ENCODE results near the gene TATDN3. TPM values are rescaled to one million over a fixed set of nuclear protein-coding genes. Genes with fewer than 3 reads are reported as not detected.

The TATDN3 gene
- total and polyA plus RNA-seq, 2 of the 8 experiments (the other 6 are each of a cell fraction or from before 2014, with no cell fraction given) = 6.9 to 19.4 TPM

- POLR2A ChIA-PET (ENCODE audit: partially characterized antibody) = interaction anchor here (1.0 to 2.3 kb wide), 5 partner anchors 10 to 72 kb away, joined by 3 to 8 read pairs (median 3); partner anchors contain the start of gene FLVCR1
- Histone ChIP-seq H2BK20ac (ENCODE audit: low read length) (no peak overlapping the region), H3K4ac (replicated peaks; ENCODE audit: insufficient read length, low read depth, low read length) (no peak overlapping the region), H3K27ac (ENCODE audit: low read depth, low read length) (no peak overlapping the region), H3K36me3 (ENCODE audit: control insufficient read depth in 2 of 4, insufficient read depth in 4 of 4, low read length in 3 of 4) (no peaks in the 10 kb centered on the region; a peak in 1 of 8 replicates), H2BK15ac (ENCODE audit: low read length) (no peak overlapping the region), H2BK5ac (ENCODE audit: low read depth, low read length) (no peak overlapping the region), H3K23me2 (ENCODE audit: low read depth, low read length) (no peaks in the 10 kb centered on the region), H3K9me3 (ENCODE audit: insufficient read depth in 2 of 2, low read depth in 1 of 2, low read length in 1 of 2) (no peaks in the 10 kb centered on the region), H3K4me3 (ENCODE audit: extremely low read depth in 1 of 4, insufficient read depth in 2 of 4, low read depth in 3 of 4, low read length in 4 of 4) (no peak overlapping the region), H3K79me2 (ENCODE audit: control insufficient read depth in 1 of 2, insufficient read depth in 2 of 2, low read length in 2 of 2) (no peaks in the 10 kb centered on the region), H3K9ac (replicated peaks in 1 of 4; ENCODE audit: extremely low read depth in 1 of 4, low read depth in 3 of 4, low read length in 3 of 4) (no peak overlapping the region), H3K56ac (replicated peaks; ENCODE audit: insufficient read length, low read depth, low read length) (no peak overlapping the region), H3K4me1 (replicated peaks in 1 of 4; ENCODE audit: control insufficient read depth in 3 of 4, insufficient read depth in 4 of 4, low read length in 3 of 4) (peaks cover 0 to 2% (median 0%) of the 10 kb centered on the region in 4 experiments; a peak in 1 of 7 replicates), H3K4me2 (ENCODE audit: insufficient read depth in 1 of 2, low read depth in 2 of 2, low read length in 2 of 2) (no peak overlapping the region), H3K27me3 (replicated peaks in 1 of 4; ENCODE audit: control insufficient read depth in 3 of 4, extremely low read depth in 1 of 4, insufficient read depth in 3 of 4, low read length in 3 of 4) (no peaks in the 10 kb centered on the region), H4K20me1 (replicated peaks in 1 of 2; ENCODE audit: control insufficient read depth in 1 of 2, insufficient read depth in 2 of 2, low read length in 2 of 2) (no peaks in the 10 kb centered on the region), H2BK120ac (replicated peaks; ENCODE audit: low read depth, low read length) (no peak overlapping the region), H2AK5ac (ENCODE audit: low read depth, low read length) (no peak overlapping the region), H2AFZ (ENCODE audit: low read length) (no peak overlapping the region), H3K23ac (ENCODE audit: insufficient read length) (no peak overlapping the region), H3K14ac (ENCODE audit: insufficient read length) (no peak overlapping the region), H4K91ac (replicated peaks; ENCODE audit: insufficient read length, low read length) (no peak overlapping the region), H4K5ac (ENCODE audit: insufficient read length, low read depth, low read length) (no peak overlapping the region), H3K18ac (ENCODE audit: extremely low read depth, low read length) (no peak overlapping the region), H3K79me1 (ENCODE audit: low read depth, low read length) (no peaks in the 10 kb centered on the region), H4K8ac (ENCODE audit: extremely low read depth, insufficient read depth, low read length) (no peak overlapping the region), H2BK12ac (ENCODE audit: low read depth, low read length) (no peak overlapping the region)
- FAIRE-seq (no peak), DNase-seq (ENCODE audit: low read depth in 1 of 2, low spot score in 2 of 2) (no peak)
- CTCF ChIA-PET (ENCODE audit: partially characterized antibody) = interaction anchor here (0.9 to 2.9 kb wide), 4 partner anchors 10 to 88 kb away, joined by 3 to 12 read pairs (median 4); no protein-coding TSS in a partner anchor
- 86% methylated on average over 5 of the region's 5 CpGs; no CpG with 5 or more reads in 1 of the 2 experiments for WGBS, 2 experiments (ENCODE audit: extremely low coverage in 1 of 2, insufficient coverage in 1 of 2, insufficient read length in 1 of 2, insufficient replicate concordance in 2 of 2, low coverage in 1 of 2, low lambda C conversion rate in 2 of 2, missing lambda C conversion rate in 1 of 2)
- no peak for TF ChIP-seq POU5F1 (IDR thresholded peaks at IDR 0.05; ENCODE audit: low read depth, low read length)
- no peak for TF ChIP-seq TBP (IDR thresholded peaks at IDR 0.05; ENCODE audit: low read depth, low read length)
- TF ChIP-seq SUZ12 (IDR thresholded peaks at IDR 0.05; ENCODE audit: low read length) = no peak
- TF ChIP-seq KDM1A (IDR thresholded peaks at IDR 0.05; ENCODE audit: borderline replicate concordance, low read length) = no peak
- TF ChIP-seq HDAC2 (IDR thresholded peaks at IDR 0.05; ENCODE audit: borderline replicate concordance in 1 of 2, low read depth in 2 of 2, low read length in 2 of 2) = no peak
- TF ChIP-seq CBX5 (IDR thresholded peaks at IDR 0.05; ENCODE audit: low read depth, low read length) = no peak
- no peak for TF ChIP-seq CREB1 (IDR thresholded peaks at IDR 0.05)
- TF ChIP-seq CHD2 (IDR thresholded peaks at IDR 0.05; ENCODE audit: low read length) = no peak
- no peak for TF ChIP-seq EP300 (IDR thresholded peaks at IDR 0.05; ENCODE audit: borderline replicate concordance in 1 of 2, low read depth in 2 of 2, low read length in 2 of 2)
- TF ChIP-seq SRF (IDR thresholded peaks at IDR 0.05; ENCODE audit: low read depth, low read length) = no peak
- no peak for TF ChIP-seq CHD1 (IDR thresholded peaks at IDR 0.05; ENCODE audit: low read depth, low read length)
- no peak for TF ChIP-seq ZNF274 (IDR thresholded peaks at IDR 0.05; ENCODE audit: borderline replicate concordance, extremely low read depth, low read length)
- TF ChIP-seq JUND (IDR thresholded peaks at IDR 0.05; ENCODE audit: low read length) = no peak
- no peak for TF ChIP-seq TEAD4 (IDR thresholded peaks at IDR 0.05; ENCODE audit: low read depth, low read length)
These were observed 36.2 kb downstream of the TATDN3 start for GRCh38 chr1:212827831-212828278.
